ENCODE measurements around the gene L3HYPDH.

- TF ChIP-seq SIN3A (IDR thresholded peaks at IDR 0.05; ENCODE audit: borderline replicate concordance, insufficient read depth, low read length) = no peak
- TF ChIP-seq POLR2AphosphoS5 (IDR thresholded peaks at IDR 0.05; ENCODE audit: low read depth, low read length) = no peak
Measured at GRCh38 chr14:59425322-59425935, 58.8 kb downstream of the L3HYPDH start.

Measured in PFSK-1 (cell line).